Measurements from ENCODE around the gene TENM4. TPM values are rescaled to one million over a fixed set of nuclear protein-coding genes. Genes with fewer than 3 reads are reported as not detected.
A peak's percentile ranks its signal among the peaks of the same experiment; 100 is the strongest.

Gene TENM4
- polyA plus RNA-seq, 3 donors = 0.31 to 1.7 TPM; not detected in 1

DNA sequence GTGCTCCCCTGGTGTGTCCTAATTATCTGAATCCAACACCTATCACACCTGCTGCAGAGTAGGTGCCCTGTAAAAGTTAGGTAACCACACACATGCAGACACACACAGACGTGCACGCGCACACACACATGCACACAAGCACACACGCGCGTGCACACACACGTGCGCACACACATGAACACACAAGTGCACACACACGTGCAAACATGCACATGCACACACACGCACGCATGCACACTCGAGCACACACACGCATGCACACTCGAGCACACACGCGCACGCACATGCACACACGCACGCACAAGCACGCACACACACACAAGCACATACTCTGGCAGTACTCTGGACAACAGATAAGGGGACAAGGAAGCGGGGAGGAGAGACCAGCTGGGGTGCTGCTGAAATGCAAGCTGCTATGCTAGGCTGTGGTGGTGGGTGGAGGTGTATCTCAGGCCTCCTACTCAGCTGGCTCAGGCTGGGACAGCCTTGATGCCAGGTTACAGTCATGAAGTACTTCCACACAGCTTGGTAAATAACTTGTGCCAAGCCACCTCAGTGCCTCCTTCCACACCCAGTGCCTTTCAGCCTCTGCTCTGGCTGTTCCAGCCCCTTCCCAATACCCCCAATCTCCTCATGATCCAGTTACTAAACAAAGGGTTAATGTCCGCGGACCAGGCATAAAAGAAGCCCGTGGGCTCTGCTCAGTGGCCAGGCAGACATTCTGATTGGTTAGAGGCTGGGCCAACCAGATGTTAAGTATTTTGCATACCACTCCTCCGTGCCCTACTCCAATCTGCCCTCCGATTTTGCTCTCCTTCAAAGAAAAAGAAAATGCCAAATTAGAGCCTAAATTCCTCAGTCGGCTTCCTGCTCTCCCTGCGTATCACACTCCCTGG, 374.1 kb downstream of the TENM4 start:
- no peak for DNase-seq
- Mint-ChIP-seq H3K36me3 (no peaks in the 10 kb centered on the region), H3K9me3 (peaks cover 0 to 3% (median 0%) of the 10 kb centered on the region in 7 donors), H3K27me3 (ENCODE audit: low read depth in 3 of 3) (peaks cover 13 to 19% (median 14%) of the 10 kb centered on the region in 3 donors), H3K27ac (no peak overlapping the region), H3K4me1 (no peaks in the 10 kb centered on the region), H3K4me3 (no peak overlapping the region)
- H3K4me2 ChIP-seq (replicated peaks; ENCODE audit: extremely low read depth, low read length, poor library complexity, severe bottlenecking) = no peak overlapping the region
- no peaks in the 10 kb centered on the region for H3K4me1 ChIP-seq (ENCODE audit: control insufficient read depth in 1 of 2, insufficient read depth in 2 of 2, low read length in 2 of 2)
- H2AFZ ChIP-seq (ENCODE audit: insufficient read depth, low read depth, low read length, poor library complexity, severe bottlenecking) = no peak overlapping the region
- no peaks in the 10 kb centered on the region for H3K79me2 ChIP-seq (ENCODE audit: insufficient read depth, low read length)
- H3K27ac ChIP-seq (ENCODE audit: low read depth in 1 of 2, low read length in 2 of 2) = no peak overlapping the region
- no peak overlapping the region for H3K4me3 ChIP-seq (replicated peaks in 1 of 3; ENCODE audit: low read depth in 2 of 3, low read length in 3 of 3)
- peaks cover 0 to 12% of the 10 kb centered on the region in 2 donors for H3K27me3 ChIP-seq (ENCODE audit: control insufficient read depth in 2 of 2, insufficient read depth in 2 of 2, low read length in 2 of 2)
- no peaks in the 10 kb centered on the region for H3K36me3 ChIP-seq (replicated peaks in 1 of 2; ENCODE audit: control insufficient read depth in 1 of 2, insufficient read depth in 2 of 2, low read length in 2 of 2)
- intact Hi-C loops (cut with micrococcal nuclease) = no loop called here
- H4K20me1 ChIP-seq (ENCODE audit: insufficient read depth, low read length) = no peaks in the 10 kb centered on the region
- WGBS (ENCODE audit: insufficient coverage) = 73% methylated on average over 14 of the region's 28 CpGs
- TF ChIP-seq, protein P1, sequence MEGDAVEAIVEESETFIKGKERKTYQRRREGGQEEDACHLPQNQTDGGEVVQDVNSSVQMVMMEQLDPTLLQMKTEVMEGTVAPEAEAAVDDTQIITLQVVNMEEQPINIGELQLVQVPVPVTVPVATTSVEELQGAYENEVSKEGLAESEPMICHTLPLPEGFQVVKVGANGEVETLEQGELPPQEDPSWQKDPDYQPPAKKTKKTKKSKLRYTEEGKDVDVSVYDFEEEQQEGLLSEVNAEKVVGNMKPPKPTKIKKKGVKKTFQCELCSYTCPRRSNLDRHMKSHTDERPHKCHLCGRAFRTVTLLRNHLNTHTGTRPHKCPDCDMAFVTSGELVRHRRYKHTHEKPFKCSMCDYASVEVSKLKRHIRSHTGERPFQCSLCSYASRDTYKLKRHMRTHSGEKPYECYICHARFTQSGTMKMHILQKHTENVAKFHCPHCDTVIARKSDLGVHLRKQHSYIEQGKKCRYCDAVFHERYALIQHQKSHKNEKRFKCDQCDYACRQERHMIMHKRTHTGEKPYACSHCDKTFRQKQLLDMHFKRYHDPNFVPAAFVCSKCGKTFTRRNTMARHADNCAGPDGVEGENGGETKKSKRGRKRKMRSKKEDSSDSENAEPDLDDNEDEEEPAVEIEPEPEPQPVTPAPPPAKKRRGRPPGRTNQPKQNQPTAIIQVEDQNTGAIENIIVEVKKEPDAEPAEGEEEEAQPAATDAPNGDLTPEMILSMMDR (IDR thresholded peaks at IDR 0.05) = no peak
- no peak overlapping the region for H3K9ac ChIP-seq (ENCODE audit: insufficient read depth, low read length, poor library complexity, severe bottlenecking)
- no peaks in the 10 kb centered on the region for H3K9me3 ChIP-seq (replicated peaks in 1 of 2; ENCODE audit: control insufficient read depth in 1 of 2, insufficient read depth in 1 of 2, low read length in 2 of 2)

DNA sequence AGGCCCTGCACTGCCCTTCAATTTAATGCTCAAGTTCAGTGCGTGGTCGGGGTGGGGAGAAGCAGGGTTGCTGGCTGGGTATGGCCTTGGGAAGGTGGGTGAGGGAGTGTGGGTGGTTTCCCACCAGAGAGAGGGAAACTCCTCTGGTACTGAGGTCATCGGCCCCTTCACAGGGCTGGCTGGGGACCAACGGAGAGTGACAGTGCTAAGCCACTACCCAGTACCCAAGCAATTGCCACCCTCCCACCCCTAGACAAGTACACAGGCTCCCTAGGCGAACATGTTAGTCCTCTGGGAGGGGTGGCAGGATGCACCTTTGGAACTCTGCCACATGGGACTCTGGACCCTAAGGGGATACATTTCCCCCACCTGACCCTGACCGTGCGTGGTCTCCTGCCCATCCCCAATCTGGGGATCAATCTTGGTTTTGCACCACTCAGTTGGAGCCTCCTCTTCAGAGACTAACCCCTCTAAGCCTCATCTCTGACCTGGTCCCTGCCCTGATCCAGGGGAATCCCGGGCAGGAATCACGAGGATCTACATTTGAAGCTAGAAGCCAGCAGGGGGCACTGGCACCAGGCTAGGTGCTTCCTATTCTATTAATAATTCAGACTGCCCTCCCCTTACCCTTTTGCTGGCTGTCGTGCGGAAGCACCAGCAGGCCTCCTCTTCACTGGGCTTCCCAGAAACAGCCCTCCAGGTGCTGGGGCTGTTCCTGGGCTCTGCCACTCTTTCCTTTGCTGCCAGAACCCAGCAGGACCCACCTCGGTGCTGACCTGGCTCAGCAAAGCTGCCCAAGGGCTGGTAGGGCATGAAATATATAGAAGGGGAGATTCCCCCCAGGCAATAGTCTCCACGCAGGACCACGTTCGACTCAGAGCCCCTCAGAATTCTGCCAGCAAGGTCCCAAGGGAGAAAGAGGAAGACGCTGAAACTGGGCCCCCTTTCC, 377.7 kb downstream of the TENM4 start:
- Histone ChIP-seq H3K4me1 (ENCODE audit: control insufficient read depth in 1 of 2, insufficient read depth in 2 of 2, low read length in 2 of 2) (no peaks in the 10 kb centered on the region), H3K27me3 (ENCODE audit: control insufficient read depth in 2 of 2, insufficient read depth in 2 of 2, low read length in 2 of 2) (peaks cover 0 to 12% of the 10 kb centered on the region in 2 donors), H3K79me2 (ENCODE audit: insufficient read depth, low read length) (no peaks in the 10 kb centered on the region), H3K36me3 (replicated peaks in 1 of 2; ENCODE audit: control insufficient read depth in 1 of 2, insufficient read depth in 2 of 2, low read length in 2 of 2) (no peaks in the 10 kb centered on the region), H2AFZ (ENCODE audit: insufficient read depth, low read depth, low read length, poor library complexity, severe bottlenecking) (no peak overlapping the region), H3K9ac (ENCODE audit: insufficient read depth, low read length, poor library complexity, severe bottlenecking) (no peak overlapping the region), H3K4me2 (replicated peaks; ENCODE audit: extremely low read depth, low read length, poor library complexity, severe bottlenecking) (no peak overlapping the region), H3K27ac (ENCODE audit: low read depth in 1 of 2, low read length in 2 of 2) (no peak overlapping the region), H4K20me1 (ENCODE audit: insufficient read depth, low read length) (no peaks in the 10 kb centered on the region), H3K9me3 (replicated peaks in 1 of 2; ENCODE audit: control insufficient read depth in 1 of 2, insufficient read depth in 1 of 2, low read length in 2 of 2) (no peaks in the 10 kb centered on the region), H3K4me3 (replicated peaks in 1 of 3; ENCODE audit: low read depth in 2 of 3, low read length in 3 of 3) (no peak overlapping the region)
- Mint-ChIP-seq H3K4me3 (no peak overlapping the region), H3K4me1 (no peaks in the 10 kb centered on the region), H3K27ac (peak overlapping the region in 1 of 7 donors; percentile 59), H3K9me3 (peaks cover 0 to 3% (median 0%) of the 10 kb centered on the region in 7 donors), H3K36me3 (no peaks in the 10 kb centered on the region), H3K27me3 (ENCODE audit: low read depth in 3 of 3) (peaks cover 14 to 26% (median 14%) of the 10 kb centered on the region in 3 donors)
- TF ChIP-seq, protein P1 (IDR thresholded peaks at IDR 0.05) = no peak
- WGBS (ENCODE audit: insufficient coverage) = 54% methylated on average over 10 of the region's 16 CpGs
- intact Hi-C loops (cut with micrococcal nuclease) = no loop called here
- DNase-seq = no peak

Data from CD14-positive monocyte (primary cell).